ENCODE results near the gene RALGAPA1. TPM values are rescaled to one million over a fixed set of nuclear protein-coding genes. Genes with fewer than 3 reads are reported as not detected.
"Not testable (repeated sequence)": the region's sequence is repeated elsewhere in the genome, so short reads cannot be mapped to it uniquely, and the experiment has no call there.

RALGAPA1 gene
- total RNA-seq, 4 donors from 2014 or later: 52.5 to 127 (median 67.7) TPM

DNA sequence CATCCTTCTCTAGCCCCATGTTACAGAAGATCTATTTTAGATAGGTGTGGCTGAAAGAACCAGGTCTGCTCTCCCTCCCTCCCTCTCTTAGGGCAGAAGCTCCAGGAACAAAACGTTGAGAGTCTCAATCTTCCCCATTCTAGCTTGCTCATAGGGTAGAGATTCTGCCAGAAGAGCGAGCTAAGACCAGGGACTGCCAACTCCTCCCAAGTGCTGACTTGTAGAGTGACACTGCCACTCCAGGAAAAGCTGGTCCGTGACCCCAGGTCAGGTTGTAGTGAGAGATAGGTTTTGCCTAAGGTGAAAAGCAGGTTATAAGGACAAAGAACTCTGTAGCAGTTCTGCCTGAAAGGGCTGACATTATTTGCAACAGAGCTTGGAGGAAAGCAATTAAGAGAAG is 201.7 kb downstream of the RALGAPA1 start:
- no peak for DNase-seq (ENCODE audit: low spot score in 2 of 2)
- Histone ChIP-seq H3K27ac (no peak overlapping the region), H3K4me3 (no peak overlapping the region), H3K36me3 (peaks cover 36% of the 10 kb centered on the region), H3K9me3 (no peaks in the 10 kb centered on the region), H3K27me3 (no peaks in the 10 kb centered on the region), H3K4me1 (peaks cover 7% of the 10 kb centered on the region)
- 33% methylated on average over 3 of the region's 3 CpGs for WGBS
- TF ChIP-seq POLR2A (IDR thresholded peaks at IDR 0.05): no peak
- TF ChIP-seq POLR2AphosphoS5 (IDR thresholded peaks at IDR 0.05): no peak
- TF ChIP-seq EP300 (IDR thresholded peaks at IDR 0.05): no peak
- TF ChIP-seq, protein P1, sequence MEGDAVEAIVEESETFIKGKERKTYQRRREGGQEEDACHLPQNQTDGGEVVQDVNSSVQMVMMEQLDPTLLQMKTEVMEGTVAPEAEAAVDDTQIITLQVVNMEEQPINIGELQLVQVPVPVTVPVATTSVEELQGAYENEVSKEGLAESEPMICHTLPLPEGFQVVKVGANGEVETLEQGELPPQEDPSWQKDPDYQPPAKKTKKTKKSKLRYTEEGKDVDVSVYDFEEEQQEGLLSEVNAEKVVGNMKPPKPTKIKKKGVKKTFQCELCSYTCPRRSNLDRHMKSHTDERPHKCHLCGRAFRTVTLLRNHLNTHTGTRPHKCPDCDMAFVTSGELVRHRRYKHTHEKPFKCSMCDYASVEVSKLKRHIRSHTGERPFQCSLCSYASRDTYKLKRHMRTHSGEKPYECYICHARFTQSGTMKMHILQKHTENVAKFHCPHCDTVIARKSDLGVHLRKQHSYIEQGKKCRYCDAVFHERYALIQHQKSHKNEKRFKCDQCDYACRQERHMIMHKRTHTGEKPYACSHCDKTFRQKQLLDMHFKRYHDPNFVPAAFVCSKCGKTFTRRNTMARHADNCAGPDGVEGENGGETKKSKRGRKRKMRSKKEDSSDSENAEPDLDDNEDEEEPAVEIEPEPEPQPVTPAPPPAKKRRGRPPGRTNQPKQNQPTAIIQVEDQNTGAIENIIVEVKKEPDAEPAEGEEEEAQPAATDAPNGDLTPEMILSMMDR (IDR thresholded peaks at IDR 0.05): no peak

DNA sequence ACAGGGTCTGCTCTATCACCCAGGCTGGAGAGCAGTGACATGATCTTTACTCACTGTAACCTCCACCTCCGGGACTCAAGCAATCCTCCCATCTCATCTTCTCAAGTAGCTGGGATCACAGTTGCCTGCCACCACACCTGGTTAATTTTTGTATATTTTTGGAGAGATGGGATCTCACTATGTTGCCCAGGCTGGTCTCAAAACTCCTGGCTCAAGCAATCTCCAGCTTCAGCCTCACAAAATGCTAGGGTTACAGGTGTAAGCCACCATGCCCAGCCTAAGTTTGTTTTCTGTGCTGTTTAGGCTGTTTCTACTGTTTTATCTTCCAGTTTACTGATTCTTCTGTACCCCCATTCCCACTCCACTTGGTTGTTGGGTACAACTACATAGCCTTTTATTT is 208.8 kb downstream of the RALGAPA1 start:
- no peaks in the 10 kb centered on the region for H3K9me3 ChIP-seq
- no peak overlapping the region for H3K4me3 ChIP-seq
- WGBS: 86% methylated on average over 1 of the region's 1 CpG
- H3K27me3 ChIP-seq: no peaks in the 10 kb centered on the region
- TF ChIP-seq POLR2A (IDR thresholded peaks at IDR 0.05) (no peak), POLR2AphosphoS5 (IDR thresholded peaks at IDR 0.05) (no peak), EP300 (IDR thresholded peaks at IDR 0.05) (no peak)
- TF ChIP-seq, protein P1 (IDR thresholded peaks at IDR 0.05): no peak
- DNase-seq (ENCODE audit: low spot score in 2 of 2): no peak
- H3K4me1 ChIP-seq: no peaks in the 10 kb centered on the region
- H3K27ac ChIP-seq: no peak overlapping the region
- peaks cover 59% of the 10 kb centered on the region for H3K36me3 ChIP-seq

GRCh38 chr14:35594616-35595015 is 214.5 kb downstream of the RALGAPA1 start:
- 74% methylated on average over 2 of the region's 2 CpGs for WGBS
- Histone ChIP-seq H3K9me3 (no peaks in the 10 kb centered on the region), H3K27me3 (no peaks in the 10 kb centered on the region), H3K27ac (no peak overlapping the region), H3K4me1 (no peaks in the 10 kb centered on the region), H3K36me3 (peaks cover 52% of the 10 kb centered on the region), H3K4me3 (no peak overlapping the region)
- no peak for TF ChIP-seq EP300 (IDR thresholded peaks at IDR 0.05)
- TF ChIP-seq POLR2AphosphoS5 (IDR thresholded peaks at IDR 0.05): no peak
- no peak for TF ChIP-seq POLR2A (IDR thresholded peaks at IDR 0.05)
- TF ChIP-seq, protein P1 (IDR thresholded peaks at IDR 0.05): no peak
- DNase-seq (ENCODE audit: low spot score in 2 of 2): no peak

GRCh38 chr14:35587373-35587772 is 221.7 kb downstream of the RALGAPA1 start:
- H3K9me3 ChIP-seq; DNase-seq (ENCODE audit: low spot score in 2 of 2); H3K4me1 ChIP-seq; H3K4me3 ChIP-seq; H3K27me3 ChIP-seq; H3K27ac ChIP-seq: not testable (repeated sequence)
- peaks cover 40% of the 10 kb centered on the region for H3K36me3 ChIP-seq
- WGBS: 96% methylated on average over 3 of the region's 3 CpGs

DNA sequence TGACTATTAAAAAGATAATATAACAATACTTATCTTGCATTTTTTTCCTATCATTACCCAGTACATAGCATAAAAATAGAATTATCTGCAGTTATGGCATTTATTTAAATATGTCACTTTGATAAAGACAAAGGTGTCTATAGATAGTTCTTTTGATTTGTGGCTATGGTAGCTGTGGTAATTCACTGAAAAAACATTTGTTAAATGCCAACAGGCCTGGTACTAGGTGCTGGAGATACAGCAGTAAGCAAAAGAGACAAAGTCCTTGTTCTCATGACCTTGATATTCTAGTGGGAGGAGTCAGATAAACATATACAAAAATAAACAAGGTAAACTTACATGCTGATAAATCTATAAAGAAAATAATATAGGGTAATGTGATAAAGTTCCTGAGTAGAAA is 230.5 kb downstream of the RALGAPA1 start:
- H3K27ac ChIP-seq: no peak overlapping the region
- no peaks in the 10 kb centered on the region for H3K27me3 ChIP-seq
- no peak for TF ChIP-seq EP300 (IDR thresholded peaks at IDR 0.05)
- TF ChIP-seq, protein P1 (IDR thresholded peaks at IDR 0.05): no peak
- no peak for TF ChIP-seq POLR2A (IDR thresholded peaks at IDR 0.05)
- no peak for TF ChIP-seq POLR2AphosphoS5 (IDR thresholded peaks at IDR 0.05)
- H3K9me3 ChIP-seq: no peaks in the 10 kb centered on the region
- DNase-seq (ENCODE audit: low spot score in 2 of 2): no peak
- H3K36me3 ChIP-seq: peaks cover 16% of the 10 kb centered on the region
- H3K4me1 ChIP-seq: peaks cover 2% of the 10 kb centered on the region
- H3K4me3 ChIP-seq: no peak overlapping the region

DNA sequence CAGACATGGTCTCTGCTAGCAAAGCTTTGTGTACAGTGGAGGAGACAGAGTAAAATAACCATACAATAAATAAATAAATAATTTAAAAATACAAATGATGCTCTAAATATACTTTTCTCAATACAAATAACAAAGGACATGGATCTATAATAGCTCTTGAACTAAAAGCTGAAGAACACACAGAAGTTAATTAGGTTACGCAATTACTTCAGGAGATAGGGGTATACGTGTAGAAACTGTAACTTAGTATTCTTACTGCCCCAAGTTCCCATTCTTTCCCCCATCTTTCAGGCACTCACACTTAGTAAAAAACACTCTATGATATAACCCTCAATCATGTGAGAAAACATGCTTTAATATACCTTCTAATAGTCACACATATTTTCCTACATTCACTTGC is 231.0 kb downstream of the RALGAPA1 start:
- no peaks in the 10 kb centered on the region for H3K27me3 ChIP-seq
- peaks cover 2% of the 10 kb centered on the region for H3K4me1 ChIP-seq
- no peak for TF ChIP-seq POLR2A (IDR thresholded peaks at IDR 0.05)
- no peak for TF ChIP-seq POLR2AphosphoS5 (IDR thresholded peaks at IDR 0.05)
- no peak for TF ChIP-seq EP300 (IDR thresholded peaks at IDR 0.05)
- TF ChIP-seq, protein P1 (IDR thresholded peaks at IDR 0.05): no peak
- H3K27ac ChIP-seq: no peak overlapping the region
- H3K9me3 ChIP-seq: no peaks in the 10 kb centered on the region
- 96% methylated on average over 2 of the region's 2 CpGs for WGBS
- H3K4me3 ChIP-seq: no peak overlapping the region
- peaks cover 16% of the 10 kb centered on the region for H3K36me3 ChIP-seq
- no peak for DNase-seq (ENCODE audit: low spot score in 2 of 2)

Data from suprapubic skin (tissue), 4 donors.